ENCODE measurements around the gene PRKD3.

PRKD3 gene

GRCh38 chr2:37343537-37344434 is 19.2 kb upstream of the PRKD3 start:
- no peak for DNase-seq (ENCODE audit: low read depth in 2 of 3, low spot score in 1 of 3)

DNA sequence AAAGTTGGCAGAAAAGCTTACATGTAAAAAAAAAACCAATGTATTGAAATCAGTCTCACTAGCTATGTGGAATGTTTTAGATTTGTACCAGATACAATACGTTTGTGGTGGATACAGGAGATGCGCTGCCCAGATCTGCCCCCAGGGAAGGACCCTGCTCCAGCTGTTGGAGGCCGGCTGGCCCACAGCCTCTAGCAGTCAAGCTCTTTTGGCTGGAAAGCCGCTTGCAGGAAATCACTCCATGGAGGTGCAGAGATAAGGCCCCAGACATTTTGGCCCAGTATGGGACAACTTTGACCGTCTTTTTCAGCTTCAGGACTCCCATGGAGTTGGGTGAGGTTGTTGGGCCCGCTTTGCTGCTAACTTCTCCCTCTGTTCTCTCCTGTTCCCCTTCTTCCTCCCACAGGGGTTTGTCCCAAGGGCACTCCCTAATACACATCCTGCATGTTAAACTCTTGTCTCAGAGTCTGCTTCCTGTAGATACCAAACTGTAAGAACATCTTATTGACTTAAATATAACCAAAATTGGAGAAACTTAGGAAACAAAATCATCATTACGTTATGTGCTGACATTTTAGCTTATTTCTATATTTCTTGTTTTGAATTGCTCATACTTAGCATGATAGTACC is 18.1 kb upstream of the PRKD3 start:
- DNase-seq (ENCODE audit: low read depth in 2 of 3, low spot score in 1 of 3) = no peak

- DNase-seq (ENCODE audit: low read depth in 2 of 3, low spot score in 1 of 3) = no peak
These were observed 16.0 kb upstream of the PRKD3 start for GRCh38 chr2:37340637-37341036.

- no peak for DNase-seq (ENCODE audit: low read depth in 2 of 3, low spot score in 1 of 3)
These were observed 14.3 kb upstream of the PRKD3 start for GRCh38 chr2:37338933-37339332.

DNA sequence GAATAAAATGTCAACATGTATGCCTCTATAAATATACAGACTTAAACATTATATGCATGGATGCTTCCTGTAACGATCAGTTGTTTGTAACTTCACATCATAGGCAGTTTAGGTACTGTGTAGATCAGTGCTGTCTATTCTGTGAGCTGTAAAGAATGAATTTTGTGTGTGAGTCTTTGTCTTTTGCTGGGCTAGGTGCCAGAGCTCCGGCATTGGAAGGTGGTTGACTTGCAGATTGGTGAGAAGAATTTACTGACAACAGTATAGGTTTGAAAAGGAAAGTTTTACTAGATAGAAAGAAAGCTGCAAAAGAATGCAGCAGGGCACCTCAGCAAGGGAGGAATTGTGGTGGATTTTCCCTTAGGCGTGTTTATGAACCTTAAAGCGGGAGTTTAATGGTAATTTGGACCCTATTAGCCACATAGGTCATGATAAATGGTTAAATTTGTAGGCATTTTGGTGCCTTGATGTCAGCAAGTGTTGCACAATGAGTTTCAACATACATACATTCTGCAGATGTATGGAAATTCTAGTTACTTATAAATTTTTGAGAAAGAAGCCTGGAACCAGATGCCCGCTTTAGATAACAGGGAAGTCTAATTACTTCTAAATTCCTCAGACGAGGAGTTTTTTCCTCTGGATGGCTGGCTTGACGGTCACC is 13.1 kb upstream of the PRKD3 start:
- no peak for DNase-seq (ENCODE audit: low read depth in 2 of 3, low spot score in 1 of 3)

DNA sequence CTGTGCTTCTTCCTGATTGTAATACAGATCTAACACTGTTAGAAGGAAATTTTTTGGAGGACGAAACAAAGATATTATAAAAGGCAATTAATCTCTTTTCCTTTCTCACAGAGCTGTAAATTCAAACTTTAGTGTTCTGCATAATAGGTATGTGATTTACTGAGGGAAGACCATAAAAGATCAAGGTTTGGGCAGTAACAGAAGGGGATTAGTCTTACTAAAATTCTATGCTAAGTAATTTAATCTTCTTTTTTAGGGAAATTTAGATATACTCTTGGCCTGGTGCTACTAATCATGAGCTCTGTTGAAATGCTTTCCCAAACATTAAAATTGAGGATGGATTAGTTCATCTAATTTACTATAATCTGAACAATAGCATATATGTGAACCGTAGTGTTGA is 11.0 kb upstream of the PRKD3 start:
- no peak for DNase-seq (ENCODE audit: low read depth in 2 of 3, low spot score in 1 of 3)

DNA sequence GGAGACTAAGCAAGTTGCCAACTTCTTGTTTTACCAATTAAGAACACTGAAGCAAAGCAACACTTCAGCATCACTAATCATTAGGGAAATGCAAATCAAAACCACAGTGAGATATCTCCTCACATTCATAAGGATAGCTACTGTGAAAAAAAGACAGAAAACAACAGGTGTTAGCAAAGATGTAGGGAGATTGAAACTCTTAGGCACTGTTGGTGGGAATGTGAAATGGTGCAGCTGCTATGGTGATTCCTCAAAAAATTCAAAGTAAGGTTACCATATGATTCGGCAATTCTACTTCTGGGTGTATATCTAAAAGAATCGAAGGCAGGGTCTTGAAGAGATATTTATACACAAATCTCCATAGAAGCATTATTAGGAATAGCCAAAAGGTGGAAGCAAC is 8.6 kb upstream of the PRKD3 start:
- no peak for DNase-seq (ENCODE audit: low read depth in 2 of 3, low spot score in 1 of 3)

DNA sequence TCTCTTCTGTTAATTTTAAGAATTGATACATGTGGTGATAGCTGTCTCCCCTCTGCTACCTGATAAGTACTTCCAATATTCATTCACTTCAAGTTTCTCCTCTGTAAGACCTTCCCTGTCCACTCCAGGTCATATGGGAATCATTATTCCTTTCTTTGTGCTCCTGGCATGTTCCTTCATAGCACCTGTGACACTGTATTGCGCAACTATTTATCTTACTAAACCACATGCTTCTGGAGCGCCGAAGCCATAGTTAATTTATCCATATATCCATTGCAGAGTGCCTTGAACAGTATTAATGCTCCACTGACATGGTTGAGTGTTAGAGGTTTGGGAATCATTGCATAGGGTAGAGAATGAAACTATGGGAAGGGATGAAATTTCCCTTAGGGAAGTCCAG is 7.9 kb upstream of the PRKD3 start:
- no peak for DNase-seq (ENCODE audit: low read depth in 2 of 3, low spot score in 1 of 3)

DNA sequence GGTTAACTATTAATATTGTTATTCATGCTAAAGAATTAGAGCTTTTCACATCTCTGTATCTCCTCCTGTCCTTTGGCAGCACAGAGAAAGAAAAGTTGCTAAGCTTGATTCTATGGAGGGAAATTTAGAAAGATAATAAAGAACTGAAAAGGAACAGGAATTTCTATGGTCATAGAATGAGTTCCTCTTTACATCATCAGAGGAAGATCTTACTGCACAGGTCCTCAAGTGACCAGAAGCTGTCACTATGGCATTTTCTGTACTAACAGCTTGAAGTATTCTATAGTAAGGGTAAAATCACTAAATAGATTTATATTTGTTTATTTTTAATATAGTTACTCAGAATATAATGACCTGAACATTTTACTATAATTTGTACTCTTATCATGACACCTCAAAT is 6.0 kb upstream of the PRKD3 start:
- DNase-seq (ENCODE audit: low read depth in 2 of 3, low spot score in 1 of 3) = no peak

DNA sequence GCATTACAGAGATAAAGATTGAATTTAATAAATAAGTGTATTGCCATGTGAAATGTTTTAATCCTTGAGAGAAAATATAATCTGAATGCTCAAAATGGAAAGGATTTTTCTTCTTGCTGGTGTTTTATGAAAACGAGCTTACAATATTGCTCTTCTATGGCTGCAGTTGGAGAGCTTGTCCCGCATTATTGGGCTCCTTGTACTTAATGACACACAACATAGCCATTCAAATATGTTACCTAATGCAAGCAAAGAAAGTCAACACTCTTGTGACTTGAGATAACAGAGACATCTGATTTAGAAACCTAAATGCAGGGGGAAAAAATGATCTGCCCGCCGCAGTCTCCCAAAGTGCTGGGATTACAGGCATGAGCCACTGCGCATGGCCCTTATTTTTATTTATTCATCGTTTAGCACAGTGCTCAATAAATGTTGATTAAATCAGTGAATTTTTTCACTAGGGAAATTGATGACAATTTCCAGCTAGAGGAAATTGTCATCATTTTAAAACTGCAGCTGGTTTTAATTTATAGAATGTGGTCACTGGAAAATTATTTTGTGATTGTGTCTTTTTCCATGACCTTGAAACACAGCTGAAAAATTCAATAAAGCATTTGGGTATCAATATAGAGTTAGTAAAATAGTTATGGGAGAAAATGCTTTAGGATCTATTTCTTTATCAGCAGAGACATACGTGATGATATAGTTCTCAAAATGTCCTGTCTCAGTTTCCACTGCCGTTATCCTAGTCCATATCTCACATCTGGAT is 2.4 kb upstream of the PRKD3 start:
- no peak for DNase-seq (ENCODE audit: low read depth in 2 of 3, low spot score in 1 of 3)

DNA sequence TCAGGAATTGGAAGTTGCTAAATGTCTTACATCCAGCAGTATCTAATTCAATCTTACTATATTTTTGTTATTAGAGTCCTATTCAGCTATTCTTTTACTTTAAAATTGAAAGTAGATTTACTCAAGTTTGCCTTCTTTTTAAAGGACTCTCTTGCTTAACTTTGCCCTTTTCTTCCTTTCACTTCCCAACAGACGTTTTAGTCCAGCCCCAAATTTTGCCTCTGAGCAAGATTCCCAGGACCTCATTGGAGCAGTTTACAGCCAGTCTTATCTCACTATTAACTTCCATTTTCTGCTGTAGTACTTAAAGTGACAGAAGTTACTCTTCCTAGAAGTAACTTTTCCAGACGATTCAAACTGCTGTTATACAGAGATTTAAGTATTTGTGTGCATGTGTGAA is 1.7 kb upstream of the PRKD3 start:
- no peak for DNase-seq (ENCODE audit: low read depth in 2 of 3, low spot score in 1 of 3)

DNA sequence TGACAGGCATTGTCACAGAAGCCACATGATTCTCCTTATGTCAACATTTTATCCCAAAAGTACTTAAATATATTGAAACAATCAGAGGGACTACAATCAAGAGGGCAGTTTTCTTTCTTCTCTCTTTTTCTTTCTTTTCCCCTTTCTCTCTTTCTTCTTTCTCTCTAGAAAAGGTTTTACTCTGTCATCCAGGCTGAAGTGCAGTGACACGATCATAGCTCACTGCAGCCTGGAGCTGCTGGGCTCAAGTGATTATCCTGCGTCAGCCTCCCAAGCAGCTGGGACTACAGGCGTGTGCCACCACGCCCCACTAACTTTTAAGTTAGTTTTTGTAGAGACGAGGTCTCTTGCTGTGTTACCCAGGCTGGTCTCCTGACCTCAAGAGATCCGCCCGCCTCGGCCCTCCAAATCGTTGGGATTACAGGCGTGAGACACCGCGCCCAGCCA is 1.0 kb upstream of the PRKD3 start:
- DNase-seq (ENCODE audit: low read depth in 2 of 3, low spot score in 1 of 3) = no peak

- DNase-seq (ENCODE audit: low read depth in 2 of 3, low spot score in 1 of 3) = peak in 1 of 3 donors; percentile 46
These were observed 172 bp downstream of the PRKD3 start for GRCh38 chr2:37324536-37324785.

DNA sequence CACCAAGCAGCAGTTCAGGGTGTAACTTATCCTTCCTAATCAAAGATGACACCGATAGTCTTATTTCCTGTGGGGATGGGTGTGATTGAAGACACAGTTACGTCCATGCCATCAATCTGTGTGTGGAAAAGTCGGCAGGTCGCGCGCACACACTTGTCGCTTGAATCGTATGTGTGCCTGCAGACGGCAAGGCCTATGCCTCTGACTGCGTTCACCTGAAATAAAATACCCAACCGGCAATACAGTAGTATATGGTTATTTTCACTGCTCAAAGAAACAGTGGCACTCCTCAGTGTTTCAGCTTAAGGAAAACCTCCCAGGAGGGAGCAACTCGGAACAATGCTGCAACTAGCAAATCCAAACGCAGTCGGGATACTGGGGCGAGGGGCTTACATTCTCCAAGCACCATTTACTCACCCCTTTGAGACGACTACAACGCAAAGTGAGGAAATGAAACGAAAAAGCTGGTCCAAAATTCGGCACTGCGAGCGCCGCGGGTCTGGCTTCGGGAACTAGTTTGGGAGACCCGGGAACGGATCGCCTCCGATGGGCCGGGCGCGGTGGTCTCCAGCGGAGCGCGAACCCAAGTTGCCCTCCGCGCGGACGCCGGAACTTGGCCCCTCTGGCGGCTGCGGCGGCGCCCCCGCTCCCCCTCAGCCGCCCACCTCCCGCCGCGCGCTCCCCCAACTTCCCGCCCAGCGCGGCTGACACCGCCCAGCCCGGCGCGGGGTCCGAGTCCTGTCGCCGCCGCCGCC is 675 bp downstream of the PRKD3 start:
- peak; percentile 8 to 30 (median 19) for DNase-seq (ENCODE audit: low read depth in 2 of 3, low spot score in 1 of 3)

DNA sequence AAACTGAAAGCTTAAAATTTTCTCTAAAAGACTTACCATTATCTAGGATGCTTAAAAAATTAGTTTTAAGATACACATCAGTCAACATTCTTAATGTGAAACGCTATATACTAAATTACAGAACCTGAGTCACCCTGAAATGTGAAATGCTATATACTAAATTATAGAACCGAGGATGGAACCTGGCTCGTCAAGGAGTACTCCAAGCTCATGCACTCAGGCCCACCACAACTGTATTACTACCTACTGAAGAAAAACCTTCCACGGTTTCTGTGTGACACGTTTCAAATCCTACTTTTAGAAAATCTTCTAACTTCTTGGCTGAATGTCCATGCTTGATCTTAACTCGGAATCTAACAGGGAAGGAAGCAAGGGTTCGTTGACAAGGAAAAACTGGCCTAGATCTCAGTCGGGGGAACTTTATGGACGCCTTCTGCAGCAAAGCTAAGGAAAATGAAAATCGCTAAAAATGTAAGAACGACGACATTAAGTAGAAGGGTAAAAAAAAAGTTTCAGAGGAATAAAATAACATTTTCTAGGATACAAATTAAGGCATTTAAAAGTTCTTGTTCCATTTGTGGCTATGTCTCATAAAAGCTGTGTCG is 1.4 kb downstream of the PRKD3 start:
- no peak for DNase-seq (ENCODE audit: low read depth in 2 of 3, low spot score in 1 of 3)

GRCh38 chr2:37322368-37322767 is 2.3 kb downstream of the PRKD3 start:
- no peak for DNase-seq (ENCODE audit: low read depth in 2 of 3, low spot score in 1 of 3)

GRCh38 chr2:37321029-37321682 is 3.5 kb downstream of the PRKD3 start:
- no peak for DNase-seq (ENCODE audit: low read depth in 2 of 3, low spot score in 1 of 3)

GRCh38 chr2:37319754-37320609 is 4.7 kb downstream of the PRKD3 start:
- DNase-seq (ENCODE audit: low read depth in 2 of 3, low spot score in 1 of 3) = no peak

DNA sequence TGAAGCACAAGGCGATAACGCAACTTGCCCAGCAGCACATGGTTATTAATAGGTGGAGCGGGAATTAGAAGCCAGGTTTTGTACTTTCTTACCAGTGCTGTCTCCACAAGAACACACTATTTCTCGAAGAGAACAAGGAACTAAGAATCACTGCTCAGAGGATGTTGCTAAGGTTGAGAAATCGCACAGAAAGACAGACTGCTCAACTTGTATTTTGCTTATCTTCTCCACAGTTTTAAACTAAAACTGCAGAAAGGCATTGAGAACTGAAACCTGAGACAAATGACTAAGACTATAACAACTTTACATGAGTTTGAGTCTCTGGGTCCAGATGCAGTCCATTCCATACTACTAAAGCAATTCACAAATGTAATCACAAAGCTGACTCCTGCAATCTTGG is 6.2 kb downstream of the PRKD3 start:
- no peak for DNase-seq (ENCODE audit: low read depth in 2 of 3, low spot score in 1 of 3)

Measured in stimulated activated CD4-positive, alpha-beta T cell treated with anti-CD3 and anti-CD28 coated beads, Interleukin-12 subunit alpha, Interleukin-12 subunit beta, amount 100 ng/mL, for 48 hours (primary cell).